GM12878 (cell line): ENCODE data around the gene ITK. TPM values are rescaled to one million over a fixed set of nuclear protein-coding genes. Genes with fewer than 3 reads are reported as not detected.

ENCODE experiments used
- BACH1 ChIP-seq: fragments of 450-650 bp; IDR thresholded peaks from 2 replicates; pipeline ENCODE4 v1.6.1; 2017; ENCODE audit warnings: mild to moderate bottlenecking, borderline replicate concordance
- BCLAF1 ChIP-seq: fragments of 450-650 bp; IDR thresholded peaks from 2 replicates; pipeline ENCODE4 v1.6.1; 2017; ENCODE audit warnings: antibody characterized with exemption, mild to moderate bottlenecking, moderate library complexity
- CTCF ChIP-seq, 3 experiments: IDR thresholded peaks in 2 of 3; conservative IDR thresholded peaks in 1 of 3; 2 replicates each; pipeline ENCODE4 v1.5.1; 2011; ENCODE audit warnings: low read depth in 3 of 3, low read length in 3 of 3, mild to moderate bottlenecking in 3 of 3, control low read depth in 2 of 3, moderate library complexity in 2 of 3, inconsistent platforms in 1 of 3, mixed read lengths in 1 of 3; ENCODE audit not compliant: control insufficient read depth in 2 of 3, insufficient read depth in 1 of 3; ENCODE audit errors: extremely low read depth in 1 of 3
- DPF2 ChIP-seq: fragments of 450-650 bp; IDR thresholded peaks from 2 replicates; pipeline ENCODE4 v1.6.1; 2017; ENCODE audit warnings: mild to moderate bottlenecking
- ESRRA ChIP-seq: IDR thresholded peaks from 2 replicates; pipeline ENCODE4 v1.6.1; 2012; ENCODE audit warnings: mild to moderate bottlenecking, low read length, improper control_type of control experiment
- IKZF1 ChIP-seq: fragments of 450-650 bp; conservative IDR thresholded peaks from 2 replicates; pipeline ENCODE4 v1.6.1; 2017; ENCODE audit warnings: antibody characterized with exemption, mild to moderate bottlenecking
- MAX ChIP-seq: IDR thresholded peaks from 2 replicates; pipeline ENCODE4 v1.6.1; 2012; ENCODE audit warnings: low read depth, low read length, improper control_type of control experiment
- NKRF ChIP-seq: fragments of 450-650 bp; conservative IDR thresholded peaks from 2 replicates; pipeline ENCODE4 v1.6.1; 2017; ENCODE audit warnings: mild to moderate bottlenecking, moderate library complexity
- NR2F1 ChIP-seq: fragments of 450-650 bp; conservative IDR thresholded peaks from 2 replicates; pipeline ENCODE4 v1.6.1; 2017; ENCODE audit warnings: mild to moderate bottlenecking
- SMAD1 ChIP-seq: fragments of 450-650 bp; IDR thresholded peaks from 2 replicates; pipeline ENCODE4 v1.6.1; 2018; ENCODE audit warnings: mild to moderate bottlenecking, low read depth; ENCODE audit not compliant: partially characterized antibody
- SMC3 ChIP-seq: IDR thresholded peaks from 2 replicates; pipeline ENCODE4 v1.6.1; 2011; ENCODE audit warnings: low read length, improper control_type of control experiment, borderline replicate concordance
- ZBTB11 ChIP-seq: fragments of 450-650 bp; formaldehyde crosslinking; IDR thresholded peaks from 2 replicates; pipeline ENCODE4 v1.5.0; 2022; ENCODE audit warnings: mild to moderate bottlenecking, missing genetic modification characterization
- ZNF687 ChIP-seq: fragments of 450-650 bp; IDR thresholded peaks from 2 replicates; pipeline ENCODE4 v1.6.1; 2017; ENCODE audit warnings: mild to moderate bottlenecking, moderate library complexity
- polyA plus RNA-seq, 11 experiments: library from polyadenylated mRNA; depleted of rRNA in 4 of 11; unstranded in 6 of 11; stranded (reverse) in 5 of 11; fragments of >200 nt; fragmentation: Nextera tagmentation in 4 of 11; fragmentation: Illumina TruSeq in 1 of 11; extraction: Ambion mirVana in 4 of 11; extraction: Trizol in 1 of 11; gene quantifications; 1 replicate in 1 of 11; 2 replicates in 10 of 11; pipeline versions ENCODE4 v1.2.1 to v1.2.3, GENCODE V29; 2011 to 2016; ENCODE audit warnings: inconsistent platforms in 2 of 11, missing spikeins in 2 of 11, low read depth in 1 of 11
- total RNA-seq, 4 experiments: library from RNA; depleted of rRNA in 3 of 4; stranded (reverse); fragments of >200 nt in 3 of 4; fragmentation: Illumina TruSeq in 1 of 4; extraction: Trizol in 1 of 4; gene quantifications; 2 replicates each; pipeline versions ENCODE4 v1.2.1 to v1.2.3, GENCODE V29; 2013 to 2021

Gene ITK
- total and polyA plus RNA-seq, 10 of the 15 experiments (the other 5 are each of a cell fraction or from before 2014, with no cell fraction given), result 0.05 to 2.4 (median 0.76) TPM

GRCh38 chr5:157266286-157267007 is 85.8 kb downstream of the ITK start (continued):
- no peak for TF ChIP-seq ZBTB11
- TF ChIP-seq ESRRA, result no peak
- peak; percentile 88 for TF ChIP-seq DPF2
- 0 out of 2 replicates have a peak, but pooled peaks have one; percentile 64 for TF ChIP-seq BACH1
- 0 out of 2 replicates have a peak, but pooled peaks have one; percentile 82 for TF ChIP-seq IKZF1
- TF ChIP-seq NKRF, result peak; percentile 77
- TF ChIP-seq BCLAF1, result 0 out of 2 replicates have a peak, but pooled peaks have one; percentile 31
- peak; percentile 50; the same call in 1 of the 2 replicates for TF ChIP-seq ZNF687
- peak; percentile 9; the same call in 1 of the 2 replicates for TF ChIP-seq MAX
- peak; percentile 49; the same call in 1 of the 2 replicates for TF ChIP-seq NR2F1
- peak in 2 of 3 experiments; percentile 11 to 29; a peak in 3 of 6 replicates for TF ChIP-seq CTCF (IDR thresholded peaks at IDR 0.05 in 2 of 3, conservative IDR thresholded peaks at IDR 0.05 in 1 of 3; ENCODE audit: control insufficient read depth in 2 of 3, extremely low read depth in 1 of 3, insufficient read depth in 1 of 3, low read depth in 3 of 3, low read length in 3 of 3)
- no peak for TF ChIP-seq SMAD1
- no peak for TF ChIP-seq SMC3
